HepG2 (cell line): ENCODE results near the gene LTB4R2. TPM values are rescaled to one million over a fixed set of nuclear protein-coding genes. Genes with fewer than 3 reads are reported as not detected.

Source experiments
- GMEB1 ChIP-seq: sonication (generic); formaldehyde crosslinking; IDR thresholded peaks from 2 replicates; pipeline ENCODE4 v1.5.1; 2020; ENCODE audit warnings: missing genetic modification reagents, mild to moderate bottlenecking, borderline replicate concordance
- GMEB2 ChIP-seq: IDR thresholded peaks from 2 replicates; pipeline ENCODE4 v1.6.1; 2016; ENCODE audit warnings: missing biosample characterization, missing genetic modification reagents, low read depth
- HMGXB3 ChIP-seq: sonication (generic); formaldehyde crosslinking; IDR thresholded peaks from 2 replicates; pipeline ENCODE4 v1.4.0; 2020; ENCODE audit warnings: missing genetic modification reagents, borderline replicate concordance
- PAXIP1 ChIP-seq: sonication (generic); formaldehyde crosslinking; conservative IDR thresholded peaks from 2 replicates; pipeline ENCODE4 v1.4.0; 2020; ENCODE audit warnings: mild to moderate bottlenecking, missing genetic modification reagents, moderate library complexity
- PRDM4 ChIP-seq: sonication (generic); formaldehyde crosslinking; IDR thresholded peaks from 2 replicates; pipeline ENCODE4 v1.9.0; 2021; ENCODE audit warnings: missing genetic modification reagents, borderline replicate concordance
- RFX1 ChIP-seq: fragments of 450-650 bp; IDR thresholded peaks from 2 replicates; pipeline ENCODE4 v1.6.1; 2017
- SAP130 ChIP-seq: IDR thresholded peaks from 2 replicates; pipeline ENCODE4 v1.6.1; 2016; ENCODE audit warnings: low read depth
- XRCC5 ChIP-seq: fragments of 200-400 bp; formaldehyde crosslinking; optimal IDR thresholded peaks from 2 replicates; pipeline ENCODE3; 2017; ENCODE audit warnings: mild to moderate bottlenecking, low read length
- ZNF251 ChIP-seq: sonication (generic); formaldehyde crosslinking; IDR thresholded peaks from 2 replicates; pipeline ENCODE4 v1.9.0; 2021; ENCODE audit warnings: mild to moderate bottlenecking, missing genetic modification reagents
- ZNF282 ChIP-seq: fragments of 450-650 bp; IDR thresholded peaks from 2 replicates; pipeline ENCODE4 v1.6.1; 2018; ENCODE audit not compliant: partially characterized antibody
- ZNF451 ChIP-seq: sonication (generic); formaldehyde crosslinking; IDR thresholded peaks from 2 replicates; pipeline ENCODE4 v1.5.0; 2020; ENCODE audit warnings: mild to moderate bottlenecking, missing genetic modification reagents
- ZSCAN20 ChIP-seq: sonication (generic); formaldehyde crosslinking; IDR thresholded peaks from 2 replicates; pipeline ENCODE4 v1.4.0; 2020; ENCODE audit warnings: missing genetic modification reagents, mild to moderate bottlenecking, borderline replicate concordance
- polyA plus RNA-seq, 8 experiments: library from polyadenylated mRNA; depleted of rRNA in 3 of 8; stranded (reverse) in 7 of 8; unstranded in 1 of 8; fragments of >200 nt; fragmentation: Illumina TruSeq in 4 of 8; extraction: Trizol in 4 of 8; gene quantifications; 2 replicates each; pipeline versions ENCODE4 v1.2.1 to v1.2.3, GENCODE V29; 2011 to 2016; ENCODE audit warnings: low read depth in 4 of 8, missing spikeins in 1 of 8, mixed read lengths in 1 of 8; ENCODE audit not compliant: insufficient read depth in 1 of 8
- total RNA-seq, 5 experiments: library from RNA; depleted of rRNA; stranded (reverse); fragments of >200 nt; fragmentation: Illumina TruSeq; extraction: Trizol; gene quantifications; 2 replicates each; pipeline ENCODE4 v1.2.3, GENCODE V29; 2016; ENCODE audit warnings: low read depth in 1 of 5

LTB4R2 gene
- total and polyA plus RNA-seq, 2 of the 13 experiments (the other 11 are each of a cell fraction or from before 2014, with no cell fraction given) = 3.9 to 6.9 TPM

GRCh38 chr14:24307575-24308341, 2.2 kb upstream of the LTB4R2 start, which contains the start of gene CIDEB (continued):
- TF ChIP-seq PRDM4 (CRISPR knock-in tag) (no peak), GMEB2 (CRISPR knock-in tag) (no peak), RFX1 (no peak), PAXIP1 (peak; percentile 100), ZNF251 (CRISPR knock-in tag) (0 out of 2 replicates have a peak, but pooled peaks have one; percentile 89), ZSCAN20 (CRISPR knock-in tag) (no peak), SAP130 (peak; percentile 98), GMEB1 (CRISPR knock-in tag) (no peak; the same call in 1 of the 2 replicates), HMGXB3 (0 out of 2 replicates have a peak, but pooled peaks have one; percentile 48), ZNF282 (no peak), ZNF451 (CRISPR knock-in tag) (peak; percentile 94), XRCC5 (peak; percentile 99)
